GM12878 (cell line): ENCODE measurements around the gene MEIS2.
"Not testable (repeated sequence)": the region's sequence is repeated elsewhere in the genome, so short reads cannot be mapped to it uniquely, and the experiment has no call there.

Source experiments
- CHD2 ChIP-seq: IDR thresholded peaks from 2 replicates; pipeline ENCODE4 v1.6.1; 2011; ENCODE audit warnings: low read depth, low read length, improper control_type of control experiment, borderline replicate concordance
- EZH2 ChIP-seq: IDR thresholded peaks from 2 replicates; pipeline ENCODE4 v1.6.1; 2012; ENCODE audit warnings: low read depth, mild to moderate bottlenecking, control low read depth, inconsistent platforms, low read length, borderline replicate concordance; ENCODE audit not compliant: control insufficient read depth
- MXI1 ChIP-seq: fragments of 150-350 bp; IDR thresholded peaks from 2 replicates; pipeline ENCODE4 v1.6.1; 2011; ENCODE audit warnings: low read depth, mild to moderate bottlenecking, inconsistent platforms, low read length, improper control_type of control experiment
- RCOR1 ChIP-seq: conservative IDR thresholded peaks from 2 replicates; pipeline ENCODE4 v1.6.1; 2012; ENCODE audit warnings: low read depth, low read length, improper control_type of control experiment
- TF ChIP-seq, protein P1 (sequence below), 3 experiments: IDR thresholded peaks in 2 of 3; conservative IDR thresholded peaks in 1 of 3; 2 replicates each; pipeline ENCODE4 v1.5.1; 2011; ENCODE audit warnings: low read depth in 3 of 3, low read length in 3 of 3, mild to moderate bottlenecking in 3 of 3, control low read depth in 2 of 3, moderate library complexity in 2 of 3, inconsistent platforms in 1 of 3, mixed read lengths in 1 of 3; ENCODE audit not compliant: control insufficient read depth in 2 of 3, insufficient read depth in 1 of 3; ENCODE audit errors: extremely low read depth in 1 of 3
- TF ChIP-seq, protein P2 (sequence below): fragments of 450-650 bp; IDR thresholded peaks from 2 replicates; pipeline ENCODE4 v1.6.1; 2016; ENCODE audit warnings: mild to moderate bottlenecking

- TF ChIP-seq, protein P1, sequence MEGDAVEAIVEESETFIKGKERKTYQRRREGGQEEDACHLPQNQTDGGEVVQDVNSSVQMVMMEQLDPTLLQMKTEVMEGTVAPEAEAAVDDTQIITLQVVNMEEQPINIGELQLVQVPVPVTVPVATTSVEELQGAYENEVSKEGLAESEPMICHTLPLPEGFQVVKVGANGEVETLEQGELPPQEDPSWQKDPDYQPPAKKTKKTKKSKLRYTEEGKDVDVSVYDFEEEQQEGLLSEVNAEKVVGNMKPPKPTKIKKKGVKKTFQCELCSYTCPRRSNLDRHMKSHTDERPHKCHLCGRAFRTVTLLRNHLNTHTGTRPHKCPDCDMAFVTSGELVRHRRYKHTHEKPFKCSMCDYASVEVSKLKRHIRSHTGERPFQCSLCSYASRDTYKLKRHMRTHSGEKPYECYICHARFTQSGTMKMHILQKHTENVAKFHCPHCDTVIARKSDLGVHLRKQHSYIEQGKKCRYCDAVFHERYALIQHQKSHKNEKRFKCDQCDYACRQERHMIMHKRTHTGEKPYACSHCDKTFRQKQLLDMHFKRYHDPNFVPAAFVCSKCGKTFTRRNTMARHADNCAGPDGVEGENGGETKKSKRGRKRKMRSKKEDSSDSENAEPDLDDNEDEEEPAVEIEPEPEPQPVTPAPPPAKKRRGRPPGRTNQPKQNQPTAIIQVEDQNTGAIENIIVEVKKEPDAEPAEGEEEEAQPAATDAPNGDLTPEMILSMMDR (IDR thresholded peaks at IDR 0.05 in 2 of 3, conservative IDR thresholded peaks at IDR 0.05 in 1 of 3; ENCODE audit: control insufficient read depth in 2 of 3, extremely low read depth in 1 of 3, insufficient read depth in 1 of 3, low read depth in 3 of 3, low read length in 3 of 3), result not testable (repeated sequence)
- TF ChIP-seq, protein P2, sequence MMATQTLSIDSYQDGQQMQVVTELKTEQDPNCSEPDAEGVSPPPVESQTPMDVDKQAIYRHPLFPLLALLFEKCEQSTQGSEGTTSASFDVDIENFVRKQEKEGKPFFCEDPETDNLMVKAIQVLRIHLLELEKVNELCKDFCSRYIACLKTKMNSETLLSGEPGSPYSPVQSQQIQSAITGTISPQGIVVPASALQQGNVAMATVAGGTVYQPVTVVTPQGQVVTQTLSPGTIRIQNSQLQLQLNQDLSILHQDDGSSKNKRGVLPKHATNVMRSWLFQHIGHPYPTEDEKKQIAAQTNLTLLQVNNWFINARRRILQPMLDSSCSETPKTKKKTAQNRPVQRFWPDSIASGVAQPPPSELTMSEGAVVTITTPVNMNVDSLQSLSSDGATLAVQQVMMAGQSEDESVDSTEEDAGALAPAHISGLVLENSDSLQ, result not testable (repeated sequence)
- not testable (repeated sequence) for TF ChIP-seq CHD2, EZH2, MXI1, RCOR1
Measured at GRCh38 chr15:36980281-36980680, 120.1 kb downstream of the MEIS2 start.
